Fibroblast of pulmonary artery (primary cell): ENCODE data around the gene FNDC10.

Source experiments
- DNase-seq: peaks from one replicate; pipeline ENCODE4 v3.0.0-alpha.2; 2010; ENCODE audit warnings: low read depth
- H3K4me3 ChIP-seq: replicated peaks from 2 replicates; pipeline ENCODE4 v1.5.1; 2011; ENCODE audit warnings: low read depth, mild to moderate bottlenecking, control low read depth, low read length, moderate library complexity
- CTCF ChIP-seq: IDR thresholded peaks from 2 replicates; pipeline ENCODE4 v1.5.1; 2011; ENCODE audit warnings: mild to moderate bottlenecking, control low read depth, low read length, inconsistent platforms; ENCODE audit errors: missing control alignments

Gene FNDC10

GRCh38 chr1:1556505-1556904 lies 43.4 kb downstream of the FNDC10 start:
- DNase-seq, result no peak

GRCh38 chr1:1554926-1555915 lies 44.7 kb downstream of the FNDC10 start:
- no peak for TF ChIP-seq CTCF
- no peak overlapping the region for H3K4me3 ChIP-seq
- peak; percentile 80 for DNase-seq

More at GRCh38 chr1:1556505-1556904, 43.4 kb downstream of the FNDC10 start:
- no peak for TF ChIP-seq CTCF
- no peak overlapping the region for H3K4me3 ChIP-seq

GRCh38 chr1:1554550-1554925 lies 45.4 kb downstream of the FNDC10 start:
- H3K4me3 ChIP-seq, result no peak overlapping the region
- DNase-seq, result no peak
- no peak for TF ChIP-seq CTCF

- no peak for DNase-seq
- no peak for TF ChIP-seq CTCF
- no peak overlapping the region for H3K4me3 ChIP-seq
Measured at GRCh38 chr1:1553821-1554494, 46.0 kb downstream of the FNDC10 start.

- no peak for TF ChIP-seq CTCF
- no peak overlapping the region for H3K4me3 ChIP-seq
- DNase-seq, result no peak
Measured at GRCh38 chr1:1552263-1552639, 47.7 kb downstream of the FNDC10 start.

- TF ChIP-seq CTCF, result no peak
- DNase-seq, result no peak
Measured at GRCh38 chr1:1551524-1552262, 48.2 kb downstream of the FNDC10 start.

More at GRCh38 chr1:1551524-1552262, 48.2 kb downstream of the FNDC10 start:
- H3K4me3 ChIP-seq, result no peak overlapping the region
